IMR-90 (cell line): ENCODE results near the gene OPTC. TPM values are rescaled to one million over a fixed set of nuclear protein-coding genes. Genes with fewer than 3 reads are reported as not detected.

Experiments
- ATAC-seq: fragments of 200-7000 bp; cut with Tn5 transposase; 2 replicates; pipeline ENCODE4 v1.9.1; 2020; ENCODE audit warnings: low read depth, mild to moderate bottlenecking, moderate library complexity
- BruUV-seq: library from RNA; stranded (reverse); fragments of 400-500 nt; replicated peaks from 2 replicates; lab custom pipeline; 2021; lab: Mats Ljungman, UMichigan
- CTCF ChIA-PET: fragments of 300-600 bp; formaldehyde crosslinking; extraction: SDS; loops from one replicate; lab custom pipeline; 2021; ENCODE audit warnings: antibody characterized with exemption; lab: Yijun Ruan, JAX
- POLR2A ChIA-PET: fragments of 300-600 bp; sonication (Branson Sonifier 250); formaldehyde crosslinking; loops from one replicate; lab custom pipeline; 2022; ENCODE audit warnings: antibody characterized with exemption; ENCODE audit not compliant: unreplicated experiment; lab: Charles Lee
- DNase-seq: peaks from one replicate; pipeline ENCODE4 v3.0.0; 2013
- H2AFZ ChIP-seq: replicated peaks from 2 replicates; pipeline ENCODE3; 2013; ENCODE audit warnings: low read length, mild to moderate bottlenecking; ENCODE audit not compliant: poor library complexity
- H2AK5ac ChIP-seq: 2 replicates; pipeline ENCODE4 v1.6.1; 2013; ENCODE audit warnings: low read depth, low read length, inconsistent platforms
- H2AK9ac ChIP-seq: replicated peaks from 2 replicates; pipeline ENCODE3; 2013; ENCODE audit warnings: mild to moderate bottlenecking, low read depth, low read length, moderate library complexity; ENCODE audit not compliant: poor library complexity
- H2BK120ac ChIP-seq: 2 replicates; pipeline ENCODE4 v1.6.1; 2013; ENCODE audit warnings: low read depth, low read length, inconsistent platforms
- H2BK15ac ChIP-seq: 3 replicates; pipeline ENCODE4 v1.6.1; 2013; ENCODE audit warnings: low read depth, low read length, inconsistent platforms
- H2BK20ac ChIP-seq: 2 replicates; pipeline ENCODE4 v1.6.1; 2013; ENCODE audit warnings: low read depth, mild to moderate bottlenecking, inconsistent platforms, low read length, moderate library complexity
- H2BK5ac ChIP-seq: 2 replicates; pipeline ENCODE4 v1.6.1; 2013; ENCODE audit warnings: mild to moderate bottlenecking, low read depth, low read length, inconsistent platforms; ENCODE audit not compliant: poor library complexity, severe bottlenecking
- H3K14ac ChIP-seq: replicated peaks from 2 replicates; pipeline ENCODE4 v1.6.1; 2013; ENCODE audit warnings: low read depth, low read length, inconsistent platforms
- H3K18ac ChIP-seq: 2 replicates; pipeline ENCODE4 v1.6.1; 2013; ENCODE audit warnings: low read depth, low read length, control low read depth
- H3K23ac ChIP-seq: 2 replicates; pipeline ENCODE4 v1.6.1; 2013; ENCODE audit warnings: low read depth, low read length, inconsistent platforms
- H3K27ac ChIP-seq: 2 replicates; pipeline ENCODE4 v1.5.1; 2013; ENCODE audit warnings: mild to moderate bottlenecking, control low read depth, low read length; ENCODE audit not compliant: insufficient read depth
- H3K27me3 ChIP-seq: 2 replicates; pipeline ENCODE4 v1.6.1; 2013; ENCODE audit warnings: low read length; ENCODE audit not compliant: control insufficient read depth, insufficient read depth
- H3K36me3 ChIP-seq: 2 replicates; pipeline ENCODE4 v1.6.1; 2013; ENCODE audit warnings: low read length, mixed read lengths; ENCODE audit not compliant: control insufficient read depth, insufficient read depth
- H3K4ac ChIP-seq: 2 replicates; pipeline ENCODE4 v1.6.1; 2013; ENCODE audit warnings: low read depth, low read length, inconsistent platforms
- H3K4me1 ChIP-seq: 2 replicates; pipeline ENCODE4 v1.6.1; 2013; ENCODE audit warnings: low read length, mixed read lengths; ENCODE audit not compliant: control insufficient read depth, insufficient read depth
- H3K4me2 ChIP-seq: 2 replicates; pipeline ENCODE4 v1.6.1; 2013; ENCODE audit warnings: low read depth, mild to moderate bottlenecking, control low read depth, low read length, moderate library complexity
- H3K4me3 ChIP-seq: 2 replicates; pipeline ENCODE4 v1.5.1; 2013; ENCODE audit warnings: low read depth, mild to moderate bottlenecking, control low read depth, low read length, moderate library complexity; ENCODE audit not compliant: insufficient read depth
- H3K56ac ChIP-seq: 2 replicates; pipeline ENCODE4 v1.6.1; 2013; ENCODE audit warnings: low read length, inconsistent platforms; ENCODE audit not compliant: insufficient read depth; ENCODE audit errors: extremely low read depth
- H3K79me1 ChIP-seq, 2 experiments: 2 replicates each; pipeline ENCODE4 v1.6.1; 2013; ENCODE audit warnings: low read length in 2 of 2, inconsistent platforms in 1 of 2, low read depth in 1 of 2
- H3K9ac ChIP-seq: 2 replicates; pipeline ENCODE4 v1.6.1; 2013; ENCODE audit warnings: low read depth, low read length, control low read depth
- H3K9me1 ChIP-seq: 2 replicates; pipeline ENCODE4 v1.6.1; 2013; ENCODE audit warnings: low read length, inconsistent platforms; ENCODE audit not compliant: insufficient read depth
- H3K9me3 ChIP-seq: 2 replicates; pipeline ENCODE4 v1.6.1; 2013; ENCODE audit warnings: low read length; ENCODE audit not compliant: control insufficient read depth, insufficient read depth
- H4K20me1 ChIP-seq: 2 replicates; pipeline ENCODE4 v1.6.1; 2013; ENCODE audit warnings: low read length, inconsistent platforms; ENCODE audit not compliant: insufficient read depth
- H4K5ac ChIP-seq: 2 replicates; pipeline ENCODE4 v1.6.1; 2013; ENCODE audit warnings: mild to moderate bottlenecking, low read depth, low read length, control low read depth
- H4K8ac ChIP-seq, 2 experiments: 2 replicates each; pipeline ENCODE4 v1.6.1; 2013; ENCODE audit warnings: low read depth in 2 of 2, low read length in 2 of 2, control low read depth in 1 of 2, inconsistent platforms in 1 of 2
- H4K91ac ChIP-seq: 2 replicates; pipeline ENCODE4 v1.6.1; 2013; ENCODE audit warnings: low read depth, low read length, inconsistent platforms; ENCODE audit not compliant: insufficient read depth
- BHLHE40 ChIP-seq: fragments of 150-350 bp; IDR thresholded peaks from 2 replicates; pipeline ENCODE4 v1.6.1; 2016; ENCODE audit warnings: mild to moderate bottlenecking, low read depth, low read length
- CEBPB ChIP-seq: IDR thresholded peaks from 2 replicates; pipeline ENCODE4 v1.6.1; 2012; ENCODE audit warnings: low read depth, low read length, improper control_type of control experiment
- FOS ChIP-seq: fragments of 150-350 bp; IDR thresholded peaks from 2 replicates; pipeline ENCODE4 v1.6.1; 2016; ENCODE audit warnings: low read depth, low read length
- MAFK ChIP-seq: IDR thresholded peaks from 2 replicates; pipeline ENCODE4 v1.6.1; 2012; ENCODE audit warnings: low read depth, low read length, improper control_type of control experiment
- MAZ ChIP-seq: IDR thresholded peaks from 2 replicates; pipeline ENCODE4 v1.6.1; 2012; ENCODE audit warnings: low read depth, mild to moderate bottlenecking, low read length, improper control_type of control experiment, moderate library complexity, borderline replicate concordance
- NFE2L2 ChIP-seq: fragments of 150-350 bp; IDR thresholded peaks from 2 replicates; pipeline ENCODE4 v1.6.1; 2016; ENCODE audit warnings: low read depth, mild to moderate bottlenecking, low read length
- POLR2A ChIP-seq: IDR thresholded peaks from 2 replicates; pipeline ENCODE4 v1.6.1; 2012; ENCODE audit warnings: mild to moderate bottlenecking, low read depth, low read length
- RAD21 ChIP-seq: IDR thresholded peaks from 2 replicates; pipeline ENCODE4 v1.6.1; 2012; ENCODE audit warnings: low read length, improper control_type of control experiment
- SMC3 ChIP-seq: fragments of 150-350 bp; IDR thresholded peaks from 2 replicates; pipeline ENCODE4 v1.6.1; 2016; ENCODE audit warnings: low read depth, mild to moderate bottlenecking, antibody characterized with exemption, low read length, moderate library complexity
- WGBS, 2 experiments: methylation state at CpG; one replicate each; pipeline versions ENCODE4 v1.1.5 to v1.1.7; 2013; ENCODE audit warnings: missing lambda C conversion rate in 2 of 2; ENCODE audit not compliant: insufficient read length in 1 of 2; ENCODE audit errors: extremely low coverage in 2 of 2; 5-methylcytosine and 5-hydroxymethylcytosine counted together
- dilution Hi-C: fragments of 300-500 bp; cut with HindIII; formaldehyde crosslinking; loops from one replicate; pipeline ENCODE4 v1.14.3; 2018; ENCODE audit warnings: low sequenced_read_pairs; ENCODE audit not compliant: unreplicated experiment
- in situ Hi-C: fragments of 300-500 bp; cut with MboI; formaldehyde crosslinking; loops from 3 replicates; pipeline ENCODE4 v1.14.3; 2019; ENCODE audit warnings: low sequenced_read_pairs, inconsistent platforms, mixed read lengths
- intact Hi-C: fragments of 100-400 bp; cut with micrococcal nuclease; formaldehyde crosslinking; loops from 2 replicates; pipeline ENCODE4 v1.10.0; 2022
- polyA plus RNA-seq, 3 experiments: library from polyadenylated mRNA; depleted of rRNA; stranded (reverse); fragments of >200 nt; gene quantifications; 2 replicates each; pipeline ENCODE4 v1.2.3, GENCODE V29; 2012; ENCODE audit warnings: low replicate concordance in 1 of 3
- total RNA-seq: library from RNA; depleted of rRNA; stranded (reverse); fragments of >200 nt; gene quantifications from 2 replicates; pipeline ENCODE4 v1.2.3, GENCODE V29; 2012

The OPTC gene
- total and polyA plus RNA-seq, 2 of the 4 experiments (the other 2 are of a cell fraction): not detected

GRCh38 chr1:203556047-203556851, 62.3 kb downstream of the OPTC start (continued):
- TF ChIP-seq MAFK (no peak), BHLHE40 (peak; percentile 46; the same call in 1 of the 2 replicates), NFE2L2 (no peak)

DNA sequence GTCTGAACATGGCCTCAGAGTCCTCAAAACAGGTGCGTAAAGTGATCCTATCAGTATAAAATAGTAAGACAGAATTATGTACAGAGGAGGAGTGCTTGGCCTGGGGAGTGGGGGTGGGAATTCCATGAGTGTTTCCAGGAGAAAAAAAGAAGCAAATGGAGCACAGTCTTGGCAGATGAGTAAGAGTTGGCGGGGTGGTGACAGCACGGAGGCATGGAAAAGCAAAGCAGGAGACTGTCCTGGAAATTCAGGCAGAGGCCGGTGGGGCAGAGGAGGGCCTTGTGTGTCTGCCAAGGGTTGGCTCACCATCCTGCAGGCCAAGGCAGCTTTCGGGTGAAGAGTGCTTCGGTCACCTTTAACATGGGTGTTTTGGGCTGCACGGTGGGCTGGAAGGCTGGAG, 63.4 kb downstream of the OPTC start:
- no TSS peak for BruUV-seq
- Histone ChIP-seq H3K56ac (peak overlapping the region; percentile 89), H2BK15ac (peak overlapping the region; percentile 84), H3K4me3 (no peak overlapping the region), H2BK20ac (peak overlapping the region; percentile 99), H3K36me3 (no peaks in the 10 kb centered on the region), H2BK5ac (peak overlapping the region; percentile 97), H3K9me1 (peaks cover 37% of the 10 kb centered on the region), H4K91ac (peak overlapping the region; percentile 99), H4K20me1 (no peaks in the 10 kb centered on the region), H4K8ac (peak overlapping the region; percentile 84 to 97), H2BK120ac (peak overlapping the region; percentile 100), H3K9me3 (no peaks in the 10 kb centered on the region), H3K14ac (peak overlapping the region; percentile 99), H3K23ac (peak overlapping the region; percentile 99), H3K4ac (peak overlapping the region; percentile 100), H2AK5ac (peak overlapping the region; percentile 96), H2AK9ac (peak overlapping the region; percentile 95), H3K9ac (peak overlapping the region; percentile 61), H3K27ac (peak overlapping the region; percentile 92), H2AFZ (peak overlapping the region; percentile 70), H3K18ac (peak overlapping the region; percentile 88), H4K5ac (peak overlapping the region; percentile 73), H3K4me1 (peaks cover 33% of the 10 kb centered on the region), H3K4me2 (peak overlapping the region; percentile 66), H3K79me1 (peaks cover 0 to 23% of the 10 kb centered on the region in 2 experiments; a peak in 2 of 4 replicates), H3K27me3 (no peaks in the 10 kb centered on the region)
- dilution Hi-C loops: no loop called here
- WGBS, 2 experiments: 17% methylated on average over 1 of the region's 7 CpGs; no CpG with 5 or more reads in 1 of the 2 experiments
- ChIA-PET CTCF (interaction anchor here (0.6 kb wide), 2 partner anchors 15 to 21 kb away, joined by 3 read pairs; no protein-coding TSS in a partner anchor), POLR2A (interaction anchor here (0.5 kb wide), 1 partner anchor 195 kb away, joined by 6 read pairs; no protein-coding TSS in a partner anchor)
- intact Hi-C loops: loop anchor here (2.0 to 5.0 kb wide), 3 partner anchors 21 to 240 kb away; partner anchors contain the start of genes ZBED6 and ZC3H11A
- in situ Hi-C loops: no loop called here
- peak; percentile 27 for ATAC-seq
- TF ChIP-seq BHLHE40 (peak; percentile 48; the same call in 1 of the 2 replicates), CEBPB (peak; percentile 34; the same call in 1 of the 2 replicates), MAZ (peak; percentile 72; the same call in 1 of the 2 replicates), FOS (peak; percentile 58), RAD21 (0 out of 2 replicates have a peak, but pooled peaks have one; percentile 16), NFE2L2 (no peak), SMC3 (peak; percentile 19; the same call in 1 of the 2 replicates), POLR2A (no peak; the same call in 1 of the 2 replicates)
- DNase-seq: peak; percentile 83
